ENCODE data around the gene IL10RB. TPM values are rescaled to one million over a fixed set of nuclear protein-coding genes. Genes with fewer than 3 reads are reported as not detected.

IL10RB gene
- total and polyA plus RNA-seq, 2 of the 8 experiments (the other 6 are each of a cell fraction or from before 2014, with no cell fraction given) = 2.7 to 3.2 TPM

DNA sequence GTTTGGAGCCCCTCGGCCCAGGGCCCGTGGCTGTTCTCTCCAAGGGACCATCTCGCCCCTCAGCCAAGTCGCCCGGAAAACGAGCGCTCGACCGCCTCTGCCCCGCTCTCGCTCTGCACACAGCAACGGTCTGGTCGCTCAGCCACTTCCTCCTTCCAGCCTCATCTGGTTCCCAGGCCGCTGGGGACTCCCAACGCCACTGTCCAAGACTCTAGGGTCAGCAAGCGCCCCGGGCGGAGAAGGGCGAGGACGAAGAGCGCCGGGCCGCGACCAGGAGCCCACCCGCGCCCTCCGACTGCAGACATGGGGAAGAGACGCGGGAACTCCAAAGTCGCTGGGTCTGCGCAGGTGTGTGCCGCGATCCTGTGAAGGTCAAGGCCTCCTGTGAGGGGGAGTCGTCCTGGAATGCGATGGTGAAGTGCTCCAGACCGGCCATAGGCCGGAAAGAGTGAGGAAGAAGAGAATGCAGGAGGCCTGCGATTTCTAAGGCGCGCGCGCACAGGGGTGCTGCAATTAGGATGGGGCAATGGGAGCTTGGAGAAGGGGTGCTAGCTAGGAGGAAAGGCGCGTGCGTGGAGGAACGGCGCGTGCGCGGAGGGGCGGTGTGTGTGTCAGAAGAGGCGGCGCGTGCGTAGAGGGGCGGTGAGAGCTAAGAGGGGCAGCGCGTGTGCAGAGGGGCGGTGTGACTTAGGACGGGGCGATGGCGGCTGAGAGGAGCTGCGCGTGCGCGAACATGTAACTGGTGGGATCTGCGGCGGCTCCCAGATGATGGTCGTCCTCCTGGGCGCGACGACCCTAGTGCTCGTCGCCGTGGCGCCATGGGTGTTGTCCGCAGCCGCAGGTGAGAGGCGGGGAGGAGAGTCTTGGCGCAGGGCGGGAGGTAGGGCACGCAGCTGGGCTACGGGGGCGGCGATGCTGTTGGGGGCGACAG is 58.4 kb downstream of the IL10RB start, which contains the start of gene IFNAR1 (continued):
- TF ChIP-seq, protein P1, sequence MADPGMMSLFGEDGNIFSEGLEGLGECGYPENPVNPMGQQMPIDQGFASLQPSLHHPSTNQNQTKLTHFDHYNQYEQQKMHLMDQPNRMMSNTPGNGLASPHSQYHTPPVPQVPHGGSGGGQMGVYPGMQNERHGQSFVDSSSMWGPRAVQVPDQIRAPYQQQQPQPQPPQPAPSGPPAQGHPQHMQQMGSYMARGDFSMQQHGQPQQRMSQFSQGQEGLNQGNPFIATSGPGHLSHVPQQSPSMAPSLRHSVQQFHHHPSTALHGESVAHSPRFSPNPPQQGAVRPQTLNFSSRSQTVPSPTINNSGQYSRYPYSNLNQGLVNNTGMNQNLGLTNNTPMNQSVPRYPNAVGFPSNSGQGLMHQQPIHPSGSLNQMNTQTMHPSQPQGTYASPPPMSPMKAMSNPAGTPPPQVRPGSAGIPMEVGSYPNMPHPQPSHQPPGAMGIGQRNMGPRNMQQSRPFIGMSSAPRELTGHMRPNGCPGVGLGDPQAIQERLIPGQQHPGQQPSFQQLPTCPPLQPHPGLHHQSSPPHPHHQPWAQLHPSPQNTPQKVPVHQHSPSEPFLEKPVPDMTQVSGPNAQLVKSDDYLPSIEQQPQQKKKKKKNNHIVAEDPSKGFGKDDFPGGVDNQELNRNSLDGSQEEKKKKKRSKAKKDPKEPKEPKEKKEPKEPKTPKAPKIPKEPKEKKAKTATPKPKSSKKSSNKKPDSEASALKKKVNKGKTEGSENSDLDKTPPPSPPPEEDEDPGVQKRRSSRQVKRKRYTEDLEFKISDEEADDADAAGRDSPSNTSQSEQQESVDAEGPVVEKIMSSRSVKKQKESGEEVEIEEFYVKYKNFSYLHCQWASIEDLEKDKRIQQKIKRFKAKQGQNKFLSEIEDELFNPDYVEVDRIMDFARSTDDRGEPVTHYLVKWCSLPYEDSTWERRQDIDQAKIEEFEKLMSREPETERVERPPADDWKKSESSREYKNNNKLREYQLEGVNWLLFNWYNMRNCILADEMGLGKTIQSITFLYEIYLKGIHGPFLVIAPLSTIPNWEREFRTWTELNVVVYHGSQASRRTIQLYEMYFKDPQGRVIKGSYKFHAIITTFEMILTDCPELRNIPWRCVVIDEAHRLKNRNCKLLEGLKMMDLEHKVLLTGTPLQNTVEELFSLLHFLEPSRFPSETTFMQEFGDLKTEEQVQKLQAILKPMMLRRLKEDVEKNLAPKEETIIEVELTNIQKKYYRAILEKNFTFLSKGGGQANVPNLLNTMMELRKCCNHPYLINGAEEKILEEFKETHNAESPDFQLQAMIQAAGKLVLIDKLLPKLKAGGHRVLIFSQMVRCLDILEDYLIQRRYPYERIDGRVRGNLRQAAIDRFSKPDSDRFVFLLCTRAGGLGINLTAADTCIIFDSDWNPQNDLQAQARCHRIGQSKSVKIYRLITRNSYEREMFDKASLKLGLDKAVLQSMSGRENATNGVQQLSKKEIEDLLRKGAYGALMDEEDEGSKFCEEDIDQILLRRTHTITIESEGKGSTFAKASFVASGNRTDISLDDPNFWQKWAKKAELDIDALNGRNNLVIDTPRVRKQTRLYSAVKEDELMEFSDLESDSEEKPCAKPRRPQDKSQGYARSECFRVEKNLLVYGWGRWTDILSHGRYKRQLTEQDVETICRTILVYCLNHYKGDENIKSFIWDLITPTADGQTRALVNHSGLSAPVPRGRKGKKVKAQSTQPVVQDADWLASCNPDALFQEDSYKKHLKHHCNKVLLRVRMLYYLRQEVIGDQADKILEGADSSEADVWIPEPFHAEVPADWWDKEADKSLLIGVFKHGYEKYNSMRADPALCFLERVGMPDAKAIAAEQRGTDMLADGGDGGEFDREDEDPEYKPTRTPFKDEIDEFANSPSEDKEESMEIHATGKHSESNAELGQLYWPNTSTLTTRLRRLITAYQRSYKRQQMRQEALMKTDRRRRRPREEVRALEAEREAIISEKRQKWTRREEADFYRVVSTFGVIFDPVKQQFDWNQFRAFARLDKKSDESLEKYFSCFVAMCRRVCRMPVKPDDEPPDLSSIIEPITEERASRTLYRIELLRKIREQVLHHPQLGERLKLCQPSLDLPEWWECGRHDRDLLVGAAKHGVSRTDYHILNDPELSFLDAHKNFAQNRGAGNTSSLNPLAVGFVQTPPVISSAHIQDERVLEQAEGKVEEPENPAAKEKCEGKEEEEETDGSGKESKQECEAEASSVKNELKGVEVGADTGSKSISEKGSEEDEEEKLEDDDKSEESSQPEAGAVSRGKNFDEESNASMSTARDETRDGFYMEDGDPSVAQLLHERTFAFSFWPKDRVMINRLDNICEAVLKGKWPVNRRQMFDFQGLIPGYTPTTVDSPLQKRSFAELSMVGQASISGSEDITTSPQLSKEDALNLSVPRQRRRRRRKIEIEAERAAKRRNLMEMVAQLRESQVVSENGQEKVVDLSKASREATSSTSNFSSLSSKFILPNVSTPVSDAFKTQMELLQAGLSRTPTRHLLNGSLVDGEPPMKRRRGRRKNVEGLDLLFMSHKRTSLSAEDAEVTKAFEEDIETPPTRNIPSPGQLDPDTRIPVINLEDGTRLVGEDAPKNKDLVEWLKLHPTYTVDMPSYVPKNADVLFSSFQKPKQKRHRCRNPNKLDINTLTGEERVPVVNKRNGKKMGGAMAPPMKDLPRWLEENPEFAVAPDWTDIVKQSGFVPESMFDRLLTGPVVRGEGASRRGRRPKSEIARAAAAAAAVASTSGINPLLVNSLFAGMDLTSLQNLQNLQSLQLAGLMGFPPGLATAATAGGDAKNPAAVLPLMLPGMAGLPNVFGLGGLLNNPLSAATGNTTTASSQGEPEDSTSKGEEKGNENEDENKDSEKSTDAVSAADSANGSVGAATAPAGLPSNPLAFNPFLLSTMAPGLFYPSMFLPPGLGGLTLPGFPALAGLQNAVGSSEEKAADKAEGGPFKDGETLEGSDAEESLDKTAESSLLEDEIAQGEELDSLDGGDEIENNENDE (IDR thresholded peaks at IDR 0.05; ENCODE audit: insufficient replicate concordance, low read length) = no peak
- TF ChIP-seq TAF1 (IDR thresholded peaks at IDR 0.05; ENCODE audit: low read depth, low read length) (peak; percentile 71), SRF (IDR thresholded peaks at IDR 0.05; ENCODE audit: low read depth, low read length) (no peak), RFX5 (IDR thresholded peaks at IDR 0.05; ENCODE audit: borderline replicate concordance, low read depth, low read length) (no peak), CHD2 (IDR thresholded peaks at IDR 0.05; ENCODE audit: low read length) (no peak), GTF2F1 (IDR thresholded peaks at IDR 0.05; ENCODE audit: borderline replicate concordance, low read depth, low read length) (no peak), BRCA1 (IDR thresholded peaks at IDR 0.05; ENCODE audit: low read depth, low read length) (no peak), KDM4A (IDR thresholded peaks at IDR 0.05; ENCODE audit: low read depth, low read length, severe bottlenecking) (peak; percentile 86)
- TF ChIP-seq, protein P2, sequence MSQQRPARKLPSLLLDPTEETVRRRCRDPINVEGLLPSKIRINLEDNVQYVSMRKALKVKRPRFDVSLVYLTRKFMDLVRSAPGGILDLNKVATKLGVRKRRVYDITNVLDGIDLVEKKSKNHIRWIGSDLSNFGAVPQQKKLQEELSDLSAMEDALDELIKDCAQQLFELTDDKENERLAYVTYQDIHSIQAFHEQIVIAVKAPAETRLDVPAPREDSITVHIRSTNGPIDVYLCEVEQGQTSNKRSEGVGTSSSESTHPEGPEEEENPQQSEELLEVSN (IDR thresholded peaks at IDR 0.05) = peak; percentile 88

Measured in H1 (cell line).